Esophagus muscularis mucosa (tissue), 4 donors: ENCODE measurements around the gene DOK5. TPM values are rescaled to one million over a fixed set of nuclear protein-coding genes. Genes with fewer than 3 reads are reported as not detected.

Source experiments
- DNase-seq: peaks from one replicate; pipeline ENCODE4 v3.0.0-alpha.2; 2017; ENCODE audit errors: extremely low spot score
- H3K27ac ChIP-seq, 4 donors: fragments of 200-600 bp; sonication (generic); replicated peaks in 1 of 4; 1 replicate in 3 of 4; 2 replicates in 1 of 4; pipeline ENCODE4 v1.5.1; 2016 to 2019; ENCODE audit warnings: mild to moderate bottlenecking in 1 of 4
- H3K27me3 ChIP-seq, 4 donors: fragments of 200-600 bp; sonication (generic); one replicate each; pipeline versions ENCODE4 v1.5.1 to v1.6.0; 2016 to 2019
- H3K36me3 ChIP-seq, 4 donors: fragments of 200-600 bp; sonication (generic); one replicate each; pipeline ENCODE4 v1.5.1; 2016 to 2019
- H3K4me1 ChIP-seq, 4 donors: fragments of 200-600 bp; sonication (generic); one replicate each; pipeline ENCODE4 v1.5.1; 2016 to 2019
- H3K4me3 ChIP-seq, 4 donors: fragments of 200-600 bp; sonication (generic); 1 replicate in 2 of 4; 2 replicates in 2 of 4; pipeline ENCODE4 v1.5.1; 2016 to 2019; ENCODE audit warnings: mild to moderate bottlenecking in 4 of 4, moderate library complexity in 1 of 4
- H3K9me3 ChIP-seq, 4 donors: fragments of 200-600 bp; sonication (generic); 1 replicate in 3 of 4; 2 replicates in 1 of 4; pipeline ENCODE4 v1.5.1; 2016 to 2019
- EP300 ChIP-seq: sonication (generic); formaldehyde crosslinking; IDR thresholded peaks from one replicate; pipeline ENCODE4 v1.6.1; 2017; ENCODE audit warnings: antibody characterized with exemption
- POLR2A ChIP-seq: fragments of 450-650 bp; IDR thresholded peaks from one replicate; pipeline ENCODE4 v1.6.1; 2017; ENCODE audit warnings: antibody characterized with exemption, moderate library complexity, mild to moderate bottlenecking, low read depth
- POLR2AphosphoS5 ChIP-seq, 2 donors: sonication (generic); formaldehyde crosslinking; IDR thresholded peaks; one replicate each; pipeline ENCODE4 v1.6.1; 2017; ENCODE audit warnings: antibody characterized with exemption in 2 of 2
- WGBS: methylation state at CpG from one replicate; pipeline ENCODE4 v1.1.5; 2018; 5-methylcytosine and 5-hydroxymethylcytosine counted together
- intact Hi-C: fragments of 100-400 bp; cut with DNase I; formaldehyde crosslinking; loops from one replicate; pipeline ENCODE4 v1.15.1; 2023
- total RNA-seq, 4 donors: library from RNA; depleted of rRNA; stranded (reverse); fragments of >200 nt; gene quantifications; one replicate each; pipeline versions ENCODE4 v1.1.0 to v1.2.1, GENCODE V29; 2016
- TF ChIP-seq, protein P1 (sequence below), 3 experiments: fragments of 200-600 bp in 2 of 3; fragments of 450-650 bp in 1 of 3; sonication (generic) in 2 of 3; IDR thresholded peaks; one replicate each; pipeline ENCODE4 v1.5.1; 2017 to 2019; ENCODE audit warnings: antibody characterized with exemption in 3 of 3, mild to moderate bottlenecking in 2 of 3, moderate library complexity in 1 of 3

DOK5 gene
- total RNA-seq, 4 donors from 2014 or later: 0.32 to 1.5 (median 0.79) TPM

DNA sequence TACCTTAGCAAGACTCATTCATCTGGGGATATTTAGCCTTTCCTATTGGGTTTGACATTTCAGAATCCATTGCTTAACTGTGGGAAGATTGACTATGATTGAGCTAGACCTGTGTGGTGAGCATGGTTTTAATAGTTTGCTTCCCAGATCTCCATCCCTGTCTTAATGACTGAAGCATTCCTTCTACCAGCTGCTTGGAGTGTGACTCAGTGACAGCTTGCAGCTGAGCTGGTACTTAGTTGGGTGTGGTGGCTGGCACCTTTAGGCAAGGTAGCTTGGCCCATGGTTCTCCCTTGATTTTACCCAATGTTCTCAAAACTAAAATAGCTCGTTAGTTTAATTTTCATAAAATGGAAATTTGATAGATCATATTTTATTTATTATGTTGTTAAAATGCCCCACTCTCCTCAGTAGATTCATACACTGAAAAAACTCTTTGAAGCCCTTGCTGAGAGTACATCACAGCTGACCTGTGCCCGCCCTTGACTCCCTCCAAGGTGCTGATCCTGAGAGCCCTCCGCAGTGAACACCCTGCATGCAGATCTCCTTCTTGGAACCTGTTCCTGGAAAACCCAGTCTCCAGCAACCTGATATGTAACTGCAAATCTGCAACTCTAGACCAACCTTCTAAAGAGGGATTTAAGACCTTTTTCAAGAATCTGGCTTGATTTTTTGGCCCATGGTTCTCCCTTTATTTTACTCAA, 19.1 kb downstream of the DOK5 start:
- no peak for DNase-seq

DNA sequence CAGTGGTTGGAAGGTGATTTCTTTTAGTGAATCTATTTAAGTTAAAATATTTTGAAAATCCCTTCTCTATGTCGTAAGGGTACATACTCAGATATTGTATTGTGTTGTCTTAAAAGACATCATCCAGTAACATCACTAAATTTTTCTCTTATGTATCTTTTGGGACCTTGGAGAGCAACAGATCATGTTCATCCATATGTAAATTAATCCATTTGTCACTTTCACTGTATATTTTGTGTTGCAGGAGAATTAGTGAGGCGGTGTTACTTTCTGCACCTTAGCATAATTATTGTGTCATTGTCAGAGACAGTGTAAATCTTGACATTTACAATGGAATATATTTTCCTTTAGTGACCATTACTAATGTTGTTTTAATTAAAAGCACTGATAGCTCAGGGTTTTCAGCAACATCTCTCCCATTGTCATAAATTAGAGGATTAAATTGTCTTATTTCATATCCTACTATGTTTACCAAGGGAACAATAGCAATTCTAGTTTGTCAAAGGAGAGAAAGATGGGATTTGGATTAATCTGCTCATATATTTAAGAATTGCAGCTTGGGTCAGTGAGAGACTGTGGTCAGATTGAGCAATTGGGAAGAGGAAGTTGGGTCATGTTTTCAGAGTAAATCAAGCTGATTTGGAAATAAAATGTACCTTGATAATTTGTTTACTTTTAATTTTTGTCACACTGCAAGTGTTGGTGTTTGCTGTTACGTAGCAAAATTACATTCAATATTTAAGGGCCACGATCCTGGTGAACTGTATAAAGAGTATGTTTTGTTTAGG, 22.7 kb downstream of the DOK5 start:
- Histone ChIP-seq H3K9me3 (no peaks in the 10 kb centered on the region), H3K27ac (no peak overlapping the region), H3K4me1 (no peaks in the 10 kb centered on the region), H3K4me3 (no peak overlapping the region), H3K27me3 (no peaks in the 10 kb centered on the region), H3K36me3 (no peaks in the 10 kb centered on the region)
- no peak for DNase-seq
- WGBS: 88% methylated on average over 4 of the region's 4 CpGs
- no peak for TF ChIP-seq POLR2AphosphoS5 (IDR thresholded peaks at IDR 0.05)
- no peak for TF ChIP-seq POLR2A
- intact Hi-C loops: no loop called here

More for the DNA sequence above, 19.1 kb downstream of the DOK5 start:
- intact Hi-C loops: no loop called here
- 78% methylated on average over 3 of the region's 3 CpGs for WGBS
- no peaks in the 10 kb centered on the region for H3K9me3 ChIP-seq
- no peaks in the 10 kb centered on the region for H3K36me3 ChIP-seq
- TF ChIP-seq POLR2A (no peak), POLR2AphosphoS5 (IDR thresholded peaks at IDR 0.05) (no peak), EP300 (no peak)
- TF ChIP-seq, protein P1, sequence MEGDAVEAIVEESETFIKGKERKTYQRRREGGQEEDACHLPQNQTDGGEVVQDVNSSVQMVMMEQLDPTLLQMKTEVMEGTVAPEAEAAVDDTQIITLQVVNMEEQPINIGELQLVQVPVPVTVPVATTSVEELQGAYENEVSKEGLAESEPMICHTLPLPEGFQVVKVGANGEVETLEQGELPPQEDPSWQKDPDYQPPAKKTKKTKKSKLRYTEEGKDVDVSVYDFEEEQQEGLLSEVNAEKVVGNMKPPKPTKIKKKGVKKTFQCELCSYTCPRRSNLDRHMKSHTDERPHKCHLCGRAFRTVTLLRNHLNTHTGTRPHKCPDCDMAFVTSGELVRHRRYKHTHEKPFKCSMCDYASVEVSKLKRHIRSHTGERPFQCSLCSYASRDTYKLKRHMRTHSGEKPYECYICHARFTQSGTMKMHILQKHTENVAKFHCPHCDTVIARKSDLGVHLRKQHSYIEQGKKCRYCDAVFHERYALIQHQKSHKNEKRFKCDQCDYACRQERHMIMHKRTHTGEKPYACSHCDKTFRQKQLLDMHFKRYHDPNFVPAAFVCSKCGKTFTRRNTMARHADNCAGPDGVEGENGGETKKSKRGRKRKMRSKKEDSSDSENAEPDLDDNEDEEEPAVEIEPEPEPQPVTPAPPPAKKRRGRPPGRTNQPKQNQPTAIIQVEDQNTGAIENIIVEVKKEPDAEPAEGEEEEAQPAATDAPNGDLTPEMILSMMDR (IDR thresholded peaks at IDR 0.05): no peak
- H3K27ac ChIP-seq: no peak overlapping the region
- no peak overlapping the region for H3K4me3 ChIP-seq
- no peaks in the 10 kb centered on the region for H3K27me3 ChIP-seq
- no peaks in the 10 kb centered on the region for H3K4me1 ChIP-seq

DNA sequence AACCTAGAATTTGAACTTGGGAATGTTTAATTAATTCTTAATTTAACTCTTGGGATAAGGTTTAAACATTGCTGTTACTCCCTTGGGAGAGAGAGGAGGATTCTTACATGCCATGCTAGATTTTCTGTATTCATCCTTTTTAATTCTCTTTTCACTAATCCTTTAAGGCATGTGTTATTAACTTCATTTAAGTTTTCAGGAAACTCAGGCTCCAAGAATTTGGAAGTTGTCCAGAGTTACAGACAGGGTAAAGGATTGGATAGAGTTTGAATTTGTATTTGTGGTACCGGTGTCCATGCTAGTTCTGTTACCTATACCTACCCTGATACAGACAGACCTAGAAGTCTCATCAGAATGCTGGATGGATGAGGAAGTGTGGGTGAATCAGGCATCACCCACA, 23.7 kb downstream of the DOK5 start:
- TF ChIP-seq, protein P1 (IDR thresholded peaks at IDR 0.05): no peak
- TF ChIP-seq EP300 (no peak), POLR2A (no peak), POLR2AphosphoS5 (IDR thresholded peaks at IDR 0.05) (no peak)
- DNase-seq: no peak

DNA sequence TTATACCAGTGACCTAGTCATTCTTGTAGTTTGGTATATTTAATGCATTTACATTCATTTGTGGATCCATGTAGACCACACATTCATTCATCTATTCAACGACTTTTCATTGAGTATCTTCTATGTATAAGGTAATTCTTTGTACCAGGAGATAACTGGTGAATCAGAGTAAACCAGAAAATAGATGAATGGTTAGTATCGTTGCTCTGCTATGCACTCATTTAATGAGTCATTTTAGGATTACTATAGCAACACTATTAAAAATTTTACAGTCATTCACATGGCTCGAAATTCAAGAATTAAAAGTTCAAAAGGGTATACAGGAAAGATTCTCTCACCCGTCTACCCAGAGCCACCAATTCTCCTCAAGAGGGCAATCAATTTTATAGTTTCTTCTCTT, 26.8 kb downstream of the DOK5 start:
- H3K4me3 ChIP-seq: no peak overlapping the region
- WGBS: 80% methylated on average over 4 of the region's 4 CpGs
- no peaks in the 10 kb centered on the region for H3K27me3 ChIP-seq
- no peak overlapping the region for H3K27ac ChIP-seq
- DNase-seq: no peak
- H3K9me3 ChIP-seq: no peaks in the 10 kb centered on the region
- TF ChIP-seq POLR2A: no peak
- no peak for TF ChIP-seq POLR2AphosphoS5 (IDR thresholded peaks at IDR 0.05)
- no peak for TF ChIP-seq EP300
- TF ChIP-seq, protein P1 (IDR thresholded peaks at IDR 0.05): no peak
- no peaks in the 10 kb centered on the region for H3K36me3 ChIP-seq
- H3K4me1 ChIP-seq: no peaks in the 10 kb centered on the region
- intact Hi-C loops: no loop called here

More for the DNA sequence above, 23.7 kb downstream of the DOK5 start:
- Histone ChIP-seq H3K4me1 (no peaks in the 10 kb centered on the region), H3K36me3 (no peaks in the 10 kb centered on the region), H3K4me3 (no peak overlapping the region), H3K27ac (no peak overlapping the region), H3K9me3 (no peaks in the 10 kb centered on the region), H3K27me3 (no peaks in the 10 kb centered on the region)
- intact Hi-C loops: no loop called here
- 100% methylated on average over 1 of the region's 1 CpG for WGBS

DNA sequence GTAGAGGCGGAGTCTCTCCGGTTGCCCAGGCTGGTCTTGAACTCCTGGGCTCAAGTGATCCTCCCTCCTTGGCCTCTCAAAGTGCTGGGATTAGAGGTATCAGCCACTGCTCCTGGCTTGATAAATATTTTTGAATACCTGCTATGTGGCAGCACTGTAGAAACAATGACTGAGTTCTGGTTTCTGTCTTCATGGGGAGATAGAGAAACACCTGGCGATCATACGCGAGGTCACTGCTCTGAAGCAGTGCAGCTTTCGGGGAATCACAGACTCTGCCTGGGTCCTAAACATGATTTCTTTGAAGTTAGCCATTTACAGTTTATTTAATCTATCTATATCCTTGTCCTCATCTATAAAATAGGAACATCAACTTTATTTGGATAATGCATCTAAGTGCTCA, 31.2 kb downstream of the DOK5 start:
- H3K27ac ChIP-seq: no peak overlapping the region
- WGBS: 96% methylated on average over 6 of the region's 6 CpGs
- no peaks in the 10 kb centered on the region for H3K36me3 ChIP-seq
- H3K4me1 ChIP-seq: no peaks in the 10 kb centered on the region
- intact Hi-C loops: no loop called here
- H3K9me3 ChIP-seq: no peaks in the 10 kb centered on the region
- H3K4me3 ChIP-seq: no peak overlapping the region
- no peak for TF ChIP-seq POLR2A
- no peak for TF ChIP-seq EP300
- TF ChIP-seq POLR2AphosphoS5 (IDR thresholded peaks at IDR 0.05): no peak
- TF ChIP-seq, protein P1 (IDR thresholded peaks at IDR 0.05): no peak
- DNase-seq: no peak
- H3K27me3 ChIP-seq: no peaks in the 10 kb centered on the region
